ENCODE results near the gene MLST8. TPM values are rescaled to one million over a fixed set of nuclear protein-coding genes. Genes with fewer than 3 reads are reported as not detected.

MLST8 gene
- polyA plus RNA-seq, 1 experiment = 62.7 TPM

GRCh38 chr16:2158262-2158638 is 47.0 kb upstream of the MLST8 start:
- no peak overlapping the region for H3K4me3 ChIP-seq (ENCODE audit: low read depth, low read length)
- ChIA-PET POLR2A (no interaction called here), CTCF (no interaction called here)
- DNase-seq (ENCODE audit: low read depth) = no peak
- peaks cover 7% of the 10 kb centered on the region for H3K36me3 ChIP-seq (ENCODE audit: control insufficient read depth, insufficient read depth, low read length)
- no peaks in the 10 kb centered on the region for H3K27me3 ChIP-seq (ENCODE audit: control insufficient read depth, insufficient read depth, low read length)
- no peak for TF ChIP-seq CTCF (IDR thresholded peaks at IDR 0.05; ENCODE audit: insufficient read depth, low read depth, low read length)

- TF ChIP-seq CTCF (IDR thresholded peaks at IDR 0.05; ENCODE audit: insufficient read depth, low read depth, low read length) = no peak
- CTCF ChIA-PET = interaction anchor here (0.5 to 1.1 kb wide), 3 partner anchors 19 to 438 kb away, joined by 3 read pairs; no protein-coding TSS in a partner anchor
- POLR2A ChIA-PET = no interaction called here
- Histone ChIP-seq H3K36me3 (ENCODE audit: control insufficient read depth, insufficient read depth, low read length) (peaks cover 5% of the 10 kb centered on the region; the same call in 1 of the 2 replicates), H3K27me3 (ENCODE audit: control insufficient read depth, insufficient read depth, low read length) (no peaks in the 10 kb centered on the region), H3K4me3 (ENCODE audit: low read depth, low read length) (no peak overlapping the region)
- no peak for DNase-seq (ENCODE audit: low read depth)
Measured at GRCh38 chr16:2159175-2159838, 45.9 kb upstream of the MLST8 start.

- no peaks in the 10 kb centered on the region for H3K27me3 ChIP-seq (ENCODE audit: control insufficient read depth, insufficient read depth, low read length)
- ChIA-PET POLR2A (no interaction called here), CTCF (interaction anchor here (0.8 kb wide), 1 partner anchor 8 kb away, joined by 3 read pairs; no protein-coding TSS in a partner anchor)
- no peak overlapping the region for H3K4me3 ChIP-seq (ENCODE audit: low read depth, low read length)
- H3K36me3 ChIP-seq (ENCODE audit: control insufficient read depth, insufficient read depth, low read length) = peaks cover 9% of the 10 kb centered on the region
- TF ChIP-seq CTCF (IDR thresholded peaks at IDR 0.05; ENCODE audit: insufficient read depth, low read depth, low read length) = no peak
- no peak for DNase-seq (ENCODE audit: low read depth)
Measured at GRCh38 chr16:2160915-2161551, 44.2 kb upstream of the MLST8 start.

- peaks cover 13% of the 10 kb centered on the region for H3K36me3 ChIP-seq (ENCODE audit: control insufficient read depth, insufficient read depth, low read length)
- DNase-seq (ENCODE audit: low read depth) = no peak
- no peak overlapping the region for H3K4me3 ChIP-seq (ENCODE audit: low read depth, low read length)
- ChIA-PET CTCF (no interaction called here), POLR2A (no interaction called here)
- H3K27me3 ChIP-seq (ENCODE audit: control insufficient read depth, insufficient read depth, low read length) = no peaks in the 10 kb centered on the region
- TF ChIP-seq CTCF (IDR thresholded peaks at IDR 0.05; ENCODE audit: insufficient read depth, low read depth, low read length) = no peak
Measured at GRCh38 chr16:2161911-2162310, 43.3 kb upstream of the MLST8 start.

GRCh38 chr16:2162676-2163118 is 42.6 kb upstream of the MLST8 start:
- CTCF ChIA-PET = no interaction called here
- POLR2A ChIA-PET = no interaction called here
- no peak for TF ChIP-seq CTCF (IDR thresholded peaks at IDR 0.05; ENCODE audit: insufficient read depth, low read depth, low read length)
- Histone ChIP-seq H3K36me3 (ENCODE audit: control insufficient read depth, insufficient read depth, low read length) (peaks cover 17% of the 10 kb centered on the region), H3K4me3 (ENCODE audit: low read depth, low read length) (no peak overlapping the region), H3K27me3 (ENCODE audit: control insufficient read depth, insufficient read depth, low read length) (no peaks in the 10 kb centered on the region)
- no peak for DNase-seq (ENCODE audit: low read depth)
